Ishikawa (cell line): ENCODE results near the gene CHD5.

ENCODE experiments used
- EGR1 ChIP-seq: IDR thresholded peaks from 2 replicates; pipeline ENCODE4 v1.6.1; 2012
- EP300 ChIP-seq: IDR thresholded peaks from 2 replicates; pipeline ENCODE4 v1.6.1; 2012; ENCODE audit warnings: borderline replicate concordance
- RAD21 ChIP-seq: IDR thresholded peaks from 2 replicates; pipeline ENCODE4 v1.6.1; 2012; ENCODE audit warnings: low read depth
- TAF1 ChIP-seq: IDR thresholded peaks from 2 replicates; pipeline ENCODE4 v1.6.1; 2012; ENCODE audit warnings: low read depth, mild to moderate bottlenecking
- TCF12 ChIP-seq: IDR thresholded peaks from 2 replicates; pipeline ENCODE4 v1.6.1; 2012; ENCODE audit warnings: low read depth

DNA sequence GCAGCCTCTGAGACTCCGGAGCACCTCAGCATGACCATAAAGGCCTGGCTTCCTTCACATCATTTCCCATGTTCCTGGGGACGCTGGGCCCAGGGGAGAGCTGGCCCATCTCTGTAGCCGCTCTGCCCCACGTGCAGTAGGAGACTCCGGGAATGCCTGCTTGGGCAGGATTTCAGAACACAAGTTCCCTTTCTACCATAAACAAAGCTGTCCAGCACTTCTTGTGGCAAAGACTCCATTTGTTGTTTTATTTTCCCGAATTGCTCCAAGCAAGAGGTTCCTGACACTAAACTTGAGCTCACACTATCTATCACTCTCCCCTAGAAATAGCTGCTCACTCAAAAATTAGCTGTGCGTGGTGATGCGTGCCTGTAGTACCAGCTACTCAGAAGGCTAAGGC is 21.9 kb downstream of the CHD5 start:
- TF ChIP-seq TAF1 (no peak), RAD21 (no peak), TCF12 (no peak), EP300 (no peak), EGR1 (no peak)
